Smooth muscle cell (in vitro differentiated cells): Measurements from ENCODE around the gene HSBP1L1. TPM values are rescaled to one million over a fixed set of nuclear protein-coding genes. Genes with fewer than 3 reads are reported as not detected.

Experiments used
- DNase-seq: peaks from one replicate; lab custom pipeline; 2025; ENCODE audit not compliant: unreplicated experiment; lab: John Stamatoyannopoulos, UW
- H2AFZ ChIP-seq: fragments of 200-600 bp; sonication (generic); 2 replicates; pipeline ENCODE4 v1.6.0; 2016; ENCODE audit warnings: antibody characterized with exemption, low read depth, mild to moderate bottlenecking
- H3F3A ChIP-seq: fragments of 200-600 bp; sonication (generic); 2 replicates; pipeline ENCODE4 v1.6.0; 2017; ENCODE audit warnings: antibody characterized with exemption, low read depth
- H3K27ac ChIP-seq: fragments of 200-600 bp; sonication (generic); 2 replicates; pipeline ENCODE4 v1.5.1; 2016; ENCODE audit warnings: low read depth, mild to moderate bottlenecking
- H3K27me3 ChIP-seq: fragments of 200-600 bp; sonication (generic); 2 replicates; pipeline ENCODE4 v1.6.1; 2016; ENCODE audit warnings: low read depth, mild to moderate bottlenecking
- H3K36me3 ChIP-seq: fragments of 200-600 bp; sonication (generic); 2 replicates; pipeline ENCODE4 v1.5.1; 2016; ENCODE audit warnings: low read depth
- H3K4me1 ChIP-seq: fragments of 200-600 bp; sonication (generic); 2 replicates; pipeline ENCODE4 v1.5.1; 2016; ENCODE audit warnings: low read depth
- H3K4me2 ChIP-seq: fragments of 200-600 bp; sonication (generic); 2 replicates; pipeline ENCODE4 v1.6.0; 2016; ENCODE audit warnings: mild to moderate bottlenecking
- H3K4me3 ChIP-seq: fragments of 200-600 bp; sonication (generic); 2 replicates; pipeline ENCODE4 v1.5.1; 2016; ENCODE audit warnings: mild to moderate bottlenecking
- H3K79me2 ChIP-seq: fragments of 200-600 bp; sonication (generic); 2 replicates; pipeline ENCODE4 v1.6.0; 2016; ENCODE audit warnings: low read depth, mild to moderate bottlenecking
- H3K9ac ChIP-seq: fragments of 200-600 bp; sonication (generic); 2 replicates; pipeline ENCODE4 v1.6.0; 2016; ENCODE audit warnings: low read depth
- H3K9me3 ChIP-seq: fragments of 200-600 bp; sonication (generic); replicated peaks from 2 replicates; pipeline ENCODE4 v1.5.1; 2016; ENCODE audit warnings: low read depth
- H4K20me1 ChIP-seq: fragments of 200-600 bp; sonication (generic); 2 replicates; pipeline ENCODE4 v1.6.0; 2016; ENCODE audit warnings: low read depth
- CTCF ChIP-seq: fragments of 200-600 bp; sonication (generic); IDR thresholded peaks from 2 replicates; pipeline ENCODE4 v1.5.1; 2017; ENCODE audit warnings: borderline replicate concordance, mild to moderate bottlenecking, antibody characterized with exemption; ENCODE audit not compliant: insufficient read depth, poor library complexity, severe bottlenecking
- WGBS: methylation state at CpG from one replicate; pipeline ENCODE4 v1.1.7; 2016; ENCODE audit warnings: low lambda C conversion rate; 5-methylcytosine and 5-hydroxymethylcytosine counted together
- polyA plus RNA-seq: library from polyadenylated mRNA; unstranded; fragments of >200 nt; fragmentation: Nextera tagmentation; extraction: Ambion mirVana; gene quantifications from 2 replicates; pipeline ENCODE4 v1.2.1, GENCODE V29; 2016
- total RNA-seq: library from RNA; depleted of rRNA; stranded (reverse); fragments of >200 nt; gene quantifications from 2 replicates; pipeline ENCODE4 v1.2.3, GENCODE V29; 2014

The HSBP1L1 gene
- total and polyA plus RNA-seq, 2 experiments from 2014 or later, result 12.4 to 24.6 TPM

- Histone ChIP-seq H2AFZ (no peak overlapping the region), H3K4me2 (no peak overlapping the region), H3K4me1 (no peaks in the 10 kb centered on the region), H3K27me3 (no peaks in the 10 kb centered on the region), H3K9me3 (no peaks in the 10 kb centered on the region), H3F3A (no peaks in the 10 kb centered on the region), H3K9ac (no peak overlapping the region), H3K36me3 (no peaks in the 10 kb centered on the region), H3K79me2 (peaks cover 98% of the 10 kb centered on the region), H3K4me3 (no peak overlapping the region), H3K27ac (no peak overlapping the region), H4K20me1 (peaks cover 100% of the 10 kb centered on the region)
- no peak for TF ChIP-seq CTCF
- DNase-seq, result no peak
- WGBS, result 95% methylated on average over 5 of the region's 5 CpGs
Measured at GRCh38 chr18:79979843-79980242, 15.4 kb downstream of the HSBP1L1 start.

GRCh38 chr18:79980585-79980984 is 16.1 kb downstream of the HSBP1L1 start:
- 96% methylated on average over 13 of the region's 13 CpGs for WGBS
- Histone ChIP-seq H3K4me2 (no peak overlapping the region), H3K9ac (no peak overlapping the region), H3K36me3 (no peaks in the 10 kb centered on the region), H3K9me3 (no peaks in the 10 kb centered on the region), H3K4me1 (no peaks in the 10 kb centered on the region), H3F3A (no peaks in the 10 kb centered on the region), H3K4me3 (no peak overlapping the region), H2AFZ (no peak overlapping the region), H3K79me2 (peaks cover 98% of the 10 kb centered on the region), H3K27me3 (no peaks in the 10 kb centered on the region), H3K27ac (no peak overlapping the region), H4K20me1 (peaks cover 100% of the 10 kb centered on the region)
- DNase-seq, result no peak
- no peak for TF ChIP-seq CTCF

GRCh38 chr18:79982736-79983135 is 18.3 kb downstream of the HSBP1L1 start:
- 96% methylated on average over 6 of the region's 6 CpGs for WGBS
- no peak for DNase-seq
- peaks cover 100% of the 10 kb centered on the region for H4K20me1 ChIP-seq

More at GRCh38 chr18:79982736-79983135, 18.3 kb downstream of the HSBP1L1 start:
- H3K4me1 ChIP-seq, result peaks cover 9% of the 10 kb centered on the region
- H3F3A ChIP-seq, result no peaks in the 10 kb centered on the region
- H3K4me2 ChIP-seq, result no peak overlapping the region
- H3K27ac ChIP-seq, result no peak overlapping the region
- H3K27me3 ChIP-seq, result no peaks in the 10 kb centered on the region
- peaks cover 100% of the 10 kb centered on the region for H3K79me2 ChIP-seq
- no peak overlapping the region for H2AFZ ChIP-seq
- H3K9me3 ChIP-seq, result no peaks in the 10 kb centered on the region
- no peak overlapping the region for H3K4me3 ChIP-seq
- H3K9ac ChIP-seq, result no peak overlapping the region
- TF ChIP-seq CTCF, result no peak
- no peaks in the 10 kb centered on the region for H3K36me3 ChIP-seq
